Measurements from ENCODE around the gene SUMF1.

The SUMF1 gene

GRCh38 chr3:4497843-4498324 is 30.8 kb upstream of the SUMF1 start:
- DNase-seq (ENCODE audit: low spot score) (no peak), FAIRE-seq (no peak)

- FAIRE-seq (no peak), DNase-seq (ENCODE audit: low spot score) (no peak)
These were observed 30.1 kb upstream of the SUMF1 start for GRCh38 chr3:4497005-4497692.

- no peak for FAIRE-seq
- no peak for DNase-seq (ENCODE audit: low spot score)
These were observed 29.0 kb upstream of the SUMF1 start for GRCh38 chr3:4496087-4496452.

GRCh38 chr3:4495294-4496086 is 28.4 kb upstream of the SUMF1 start:
- DNase-seq (ENCODE audit: low spot score) (no peak), FAIRE-seq (no peak)

GRCh38 chr3:4494895-4495264 is 27.8 kb upstream of the SUMF1 start:
- DNase-seq (ENCODE audit: low spot score) (no peak), FAIRE-seq (no peak)

- DNase-seq (ENCODE audit: low spot score) (no peak), FAIRE-seq (no peak)
These were observed 27.1 kb upstream of the SUMF1 start for GRCh38 chr3:4493941-4494894.

- DNase-seq (ENCODE audit: low spot score) (peak; percentile 97), FAIRE-seq (peak; percentile 77)
These were observed 26.2 kb upstream of the SUMF1 start, which contains the start of gene ITPR1 for GRCh38 chr3:4493014-4493940. ITPR1 (plus strand) TSS chr3:4493348; CDS start chr3:4516492, 23,144 bp downstream.

- FAIRE-seq, result no peak
- peak; percentile 28 for DNase-seq (ENCODE audit: low spot score)
These were observed 25.3 kb upstream of the SUMF1 start for GRCh38 chr3:4492208-4493013.

- FAIRE-seq, result no peak
- DNase-seq (ENCODE audit: low spot score), result no peak
These were observed 24.8 kb upstream of the SUMF1 start for GRCh38 chr3:4491855-4492207.

GRCh38 chr3:4478261-4478660 is 11.2 kb upstream of the SUMF1 start:
- FAIRE-seq (no peak), DNase-seq (ENCODE audit: low spot score) (no peak)

GRCh38 chr3:4476496-4476895 is 9.4 kb upstream of the SUMF1 start:
- DNase-seq (ENCODE audit: low spot score) (no peak), FAIRE-seq (no peak)

- FAIRE-seq, result no peak
- DNase-seq (ENCODE audit: low spot score), result no peak
These were observed 8.7 kb upstream of the SUMF1 start for GRCh38 chr3:4475804-4476203.

GRCh38 chr3:4474683-4475490 is 7.8 kb upstream of the SUMF1 start:
- DNase-seq (ENCODE audit: low spot score) (peak; percentile 62), FAIRE-seq (peak; percentile 25)

GRCh38 chr3:4472766-4473165 is 5.7 kb upstream of the SUMF1 start:
- FAIRE-seq (no peak), DNase-seq (ENCODE audit: low spot score) (no peak)

GRCh38 chr3:4472312-4472711 is 5.2 kb upstream of the SUMF1 start:
- no peak for FAIRE-seq
- DNase-seq (ENCODE audit: low spot score), result no peak

- FAIRE-seq, result no peak
- DNase-seq (ENCODE audit: low spot score), result no peak
These were observed 4.8 kb upstream of the SUMF1 start for GRCh38 chr3:4471907-4472306.

GRCh38 chr3:4467522-4467867 is 426 bp upstream of the SUMF1 start:
- FAIRE-seq, result no peak
- DNase-seq (ENCODE audit: low spot score), result no peak

- no peak for DNase-seq (ENCODE audit: low spot score)
- FAIRE-seq, result no peak
These were observed 2.5 kb downstream of the SUMF1 start for GRCh38 chr3:4464576-4464975.

All from RCC 7860 (cell line).